Measurements from ENCODE around the gene XK.
"Not testable (repeated sequence)": the region's sequence is repeated elsewhere in the genome, so short reads cannot be mapped to it uniquely, and the experiment has no call there.

XK gene

GRCh38 chrX:37685381-37686359 lies at the start of gene XK:
TSS of gene XK (plus strand) at chrX:37685791. CDS start at chrX:37685962, 171 bp downstream.
- Mint-ChIP-seq H3K27ac (no peak within 1 kb of the TSS), H3K4me1 (ENCODE audit: low read depth) (no peaks in the 10 kb centered on the region), H3K27me3 (peaks cover 6% of the 10 kb centered on the region), H3K36me3 (ENCODE audit: low read depth) (no peaks in the 10 kb centered on the region), H3K9me3 (no peaks in the 10 kb centered on the region), H3K4me3 (peak within 1 kb of the TSS; percentile 57)

- Mint-ChIP-seq H3K9me3 (no peaks in the 10 kb centered on the region), H3K36me3 (ENCODE audit: low read depth) (no peaks in the 10 kb centered on the region), H3K4me1 (ENCODE audit: low read depth) (no peaks in the 10 kb centered on the region), H3K4me3 (no peak overlapping the region), H3K27me3 (no peaks in the 10 kb centered on the region), H3K27ac (no peak overlapping the region)
These were observed 47.5 kb upstream of the XK start for GRCh38 chrX:37638047-37638446.

- no peaks in the 10 kb centered on the region for H3K36me3 Mint-ChIP-seq (ENCODE audit: low read depth)
- no peak overlapping the region for H3K4me3 Mint-ChIP-seq
- H3K9me3 Mint-ChIP-seq = no peaks in the 10 kb centered on the region
- no peaks in the 10 kb centered on the region for H3K27me3 Mint-ChIP-seq
- H3K4me1 Mint-ChIP-seq (ENCODE audit: low read depth) = no peaks in the 10 kb centered on the region
- no peak overlapping the region for H3K27ac Mint-ChIP-seq
These were observed 45.4 kb upstream of the XK start for GRCh38 chrX:37640142-37640541.

GRCh38 chrX:37641859-37642258 lies 43.7 kb upstream of the XK start:
- H3K9me3 Mint-ChIP-seq = no peaks in the 10 kb centered on the region
- H3K4me3 Mint-ChIP-seq = no peak overlapping the region
- H3K27me3 Mint-ChIP-seq = no peaks in the 10 kb centered on the region
- H3K27ac Mint-ChIP-seq = no peak overlapping the region
- H3K4me1 Mint-ChIP-seq (ENCODE audit: low read depth) = no peaks in the 10 kb centered on the region
- no peaks in the 10 kb centered on the region for H3K36me3 Mint-ChIP-seq (ENCODE audit: low read depth)

- Mint-ChIP-seq H3K27ac (no peak overlapping the region), H3K9me3 (no peaks in the 10 kb centered on the region), H3K27me3 (no peaks in the 10 kb centered on the region), H3K4me1 (ENCODE audit: low read depth) (no peaks in the 10 kb centered on the region), H3K36me3 (ENCODE audit: low read depth) (no peaks in the 10 kb centered on the region), H3K4me3 (no peak overlapping the region)
These were observed 40.9 kb upstream of the XK start for GRCh38 chrX:37644381-37645305.

GRCh38 chrX:37646254-37646653 lies 39.3 kb upstream of the XK start:
- Mint-ChIP-seq H3K27ac (no peak overlapping the region), H3K9me3 (no peaks in the 10 kb centered on the region), H3K27me3 (no peaks in the 10 kb centered on the region), H3K4me3 (no peak overlapping the region), H3K36me3 (ENCODE audit: low read depth) (no peaks in the 10 kb centered on the region), H3K4me1 (ENCODE audit: low read depth) (no peaks in the 10 kb centered on the region)

GRCh38 chrX:37650879-37651278 lies 34.7 kb upstream of the XK start:
- not testable (repeated sequence) for H3K27ac Mint-ChIP-seq; H3K4me3 Mint-ChIP-seq; H3K27me3 Mint-ChIP-seq; H3K4me1 Mint-ChIP-seq (ENCODE audit: low read depth); H3K36me3 Mint-ChIP-seq (ENCODE audit: low read depth); H3K9me3 Mint-ChIP-seq

- Mint-ChIP-seq H3K27ac (no peak overlapping the region), H3K9me3 (no peaks in the 10 kb centered on the region), H3K27me3 (no peaks in the 10 kb centered on the region), H3K4me1 (ENCODE audit: low read depth) (no peaks in the 10 kb centered on the region), H3K4me3 (no peak overlapping the region), H3K36me3 (ENCODE audit: low read depth) (no peaks in the 10 kb centered on the region)
These were observed 33.6 kb upstream of the XK start for GRCh38 chrX:37651921-37652452.

- no peak overlapping the region for H3K27ac Mint-ChIP-seq
- no peaks in the 10 kb centered on the region for H3K27me3 Mint-ChIP-seq
- H3K4me3 Mint-ChIP-seq = no peak overlapping the region
- no peaks in the 10 kb centered on the region for H3K4me1 Mint-ChIP-seq (ENCODE audit: low read depth)
- no peaks in the 10 kb centered on the region for H3K36me3 Mint-ChIP-seq (ENCODE audit: low read depth)
- no peaks in the 10 kb centered on the region for H3K9me3 Mint-ChIP-seq
These were observed 32.9 kb upstream of the XK start for GRCh38 chrX:37652589-37653231.

- H3K9me3 Mint-ChIP-seq = no peaks in the 10 kb centered on the region
- no peak overlapping the region for H3K27ac Mint-ChIP-seq
- no peak overlapping the region for H3K4me3 Mint-ChIP-seq
- H3K4me1 Mint-ChIP-seq (ENCODE audit: low read depth) = no peaks in the 10 kb centered on the region
- H3K27me3 Mint-ChIP-seq = no peaks in the 10 kb centered on the region
- H3K36me3 Mint-ChIP-seq (ENCODE audit: low read depth) = no peaks in the 10 kb centered on the region
These were observed 32.0 kb upstream of the XK start for GRCh38 chrX:37653397-37654085.

GRCh38 chrX:37658343-37659030 lies 27.1 kb upstream of the XK start:
- Mint-ChIP-seq H3K4me1 (ENCODE audit: low read depth) (no peaks in the 10 kb centered on the region), H3K27me3 (no peaks in the 10 kb centered on the region), H3K27ac (no peak overlapping the region), H3K9me3 (no peaks in the 10 kb centered on the region), H3K4me3 (no peak overlapping the region), H3K36me3 (ENCODE audit: low read depth) (no peaks in the 10 kb centered on the region)

GRCh38 chrX:37659047-37659446 lies 26.5 kb upstream of the XK start:
- H3K4me1 Mint-ChIP-seq (ENCODE audit: low read depth) = no peaks in the 10 kb centered on the region
- H3K36me3 Mint-ChIP-seq (ENCODE audit: low read depth) = no peaks in the 10 kb centered on the region
- no peaks in the 10 kb centered on the region for H3K27me3 Mint-ChIP-seq
- H3K4me3 Mint-ChIP-seq = no peak overlapping the region
- H3K9me3 Mint-ChIP-seq = no peaks in the 10 kb centered on the region
- H3K27ac Mint-ChIP-seq = no peak overlapping the region

GRCh38 chrX:37662181-37662580 lies 23.4 kb upstream of the XK start:
- Mint-ChIP-seq H3K9me3 (no peaks in the 10 kb centered on the region), H3K27ac (no peak overlapping the region)

GRCh38 chrX:37666516-37666915 lies 19.1 kb upstream of the XK start:
- Mint-ChIP-seq H3K4me1 (ENCODE audit: low read depth) (no peaks in the 10 kb centered on the region), H3K4me3 (no peak overlapping the region), H3K36me3 (ENCODE audit: low read depth) (no peaks in the 10 kb centered on the region), H3K27ac (no peak overlapping the region), H3K9me3 (no peaks in the 10 kb centered on the region), H3K27me3 (no peaks in the 10 kb centered on the region)

More at GRCh38 chrX:37662181-37662580, 23.4 kb upstream of the XK start:
- H3K4me1 Mint-ChIP-seq (ENCODE audit: low read depth) = no peaks in the 10 kb centered on the region
- no peak overlapping the region for H3K4me3 Mint-ChIP-seq
- no peaks in the 10 kb centered on the region for H3K36me3 Mint-ChIP-seq (ENCODE audit: low read depth)
- no peaks in the 10 kb centered on the region for H3K27me3 Mint-ChIP-seq
